GM20000 (cell line): ENCODE data around the gene SIGLEC15.

Source experiments
- DNase-seq: peaks from one replicate; pipeline ENCODE4 v3.0.0; 2012; ENCODE audit warnings: low spot score
- CTCF ChIP-seq: IDR thresholded peaks from 2 replicates; pipeline ENCODE4 v1.5.1; 2012; ENCODE audit warnings: mild to moderate bottlenecking, control low read depth; ENCODE audit errors: extremely low read depth, missing control alignments

Gene SIGLEC15

GRCh38 chr18:45850021-45850420 is 24.5 kb downstream of the SIGLEC15 start:
- no peak for TF ChIP-seq CTCF
- DNase-seq = no peak

GRCh38 chr18:45851161-45851925 is 25.9 kb downstream of the SIGLEC15 start:
- no peak for TF ChIP-seq CTCF
- DNase-seq = no peak

- TF ChIP-seq CTCF = no peak
- no peak for DNase-seq
These were observed 27.2 kb downstream of the SIGLEC15 start for GRCh38 chr18:45852631-45853030.

GRCh38 chr18:45854036-45854586 is 28.6 kb downstream of the SIGLEC15 start:
- no peak for DNase-seq
- TF ChIP-seq CTCF = no peak

- no peak for DNase-seq
These were observed 31.1 kb downstream of the SIGLEC15 start for GRCh38 chr18:45856531-45856930.

GRCh38 chr18:45859334-45859733 is 33.9 kb downstream of the SIGLEC15 start:
- DNase-seq = no peak
- TF ChIP-seq CTCF = no peak

More at GRCh38 chr18:45856531-45856930, 31.1 kb downstream of the SIGLEC15 start:
- TF ChIP-seq CTCF = no peak

- TF ChIP-seq CTCF = no peak
- DNase-seq = no peak
These were observed 35.0 kb downstream of the SIGLEC15 start for GRCh38 chr18:45860492-45860891.
